H1 (cell line): ENCODE measurements around the gene FAM219A. TPM values are rescaled to one million over a fixed set of nuclear protein-coding genes. Genes with fewer than 3 reads are reported as not detected.

Experiments
- CTCF ChIA-PET: fragments of 300-600 bp; sonication (Branson Sonifier 250); formaldehyde crosslinking; loops from one replicate; lab custom pipeline; 2021; ENCODE audit not compliant: partially characterized antibody; lab: Charles Lee
- POLR2A ChIA-PET: fragments of 300-600 bp; sonication (Branson Sonifier 250); formaldehyde crosslinking; loops from one replicate; lab custom pipeline; 2021; ENCODE audit warnings: inconsistent platforms; ENCODE audit not compliant: partially characterized antibody; lab: Charles Lee
- DNase-seq, 2 experiments: peaks; one replicate each; pipeline versions ENCODE4 v3.0.0 to v3.0.0-alpha.2; 2010 to 2022; ENCODE audit warnings: low spot score in 2 of 2, low read depth in 1 of 2, mixed read lengths in 1 of 2
- FAIRE-seq: peaks from 2 replicates; lab custom pipeline; 2011; peaks lifted over from hg19 to GRCh38; lab: Jason Lieb, UNC
- H2AFZ ChIP-seq: 2 replicates; pipeline ENCODE4 v1.8.1; 2012; ENCODE audit warnings: low read length, inconsistent platforms
- H2AK5ac ChIP-seq: 2 replicates; pipeline ENCODE4 v1.6.1; 2013; ENCODE audit warnings: low read depth, low read length
- H2BK120ac ChIP-seq: replicated peaks from 2 replicates; pipeline ENCODE3; 2013; ENCODE audit warnings: low read depth, low read length, inconsistent platforms
- H2BK12ac ChIP-seq: 2 replicates; pipeline ENCODE4 v1.6.1; 2013; ENCODE audit warnings: low read depth, low read length
- H2BK15ac ChIP-seq: 2 replicates; pipeline ENCODE4 v1.6.1; 2013; ENCODE audit warnings: low read length
- H2BK20ac ChIP-seq: 2 replicates; pipeline ENCODE4 v1.6.1; 2013; ENCODE audit warnings: low read length
- H2BK5ac ChIP-seq: 2 replicates; pipeline ENCODE4 v1.6.1; 2013; ENCODE audit warnings: low read depth, low read length
- H3K14ac ChIP-seq: 2 replicates; pipeline ENCODE4 v1.6.1; 2013; ENCODE audit warnings: inconsistent platforms; ENCODE audit not compliant: insufficient read length
- H3K18ac ChIP-seq: 2 replicates; pipeline ENCODE4 v1.6.1; 2013; ENCODE audit warnings: low read length; ENCODE audit errors: extremely low read depth
- H3K23ac ChIP-seq: 2 replicates; pipeline ENCODE4 v1.6.1; 2013; ENCODE audit warnings: inconsistent platforms; ENCODE audit not compliant: insufficient read length
- H3K23me2 ChIP-seq: 2 replicates; pipeline ENCODE4 v1.6.1; 2013; ENCODE audit warnings: low read depth, low read length
- H3K27ac ChIP-seq: 2 replicates; pipeline ENCODE4 v1.6.1; 2011; ENCODE audit warnings: low read depth, low read length, inconsistent platforms
- H3K27me3 ChIP-seq, 4 experiments: replicated peaks in 1 of 4; 1 replicate in 1 of 4; 2 replicates in 3 of 4; pipeline versions ENCODE4 v1.6.1 to v1.8.1; 2011 to 2013; ENCODE audit warnings: low read length in 3 of 4, mild to moderate bottlenecking in 3 of 4, inconsistent platforms in 2 of 4, mixed read lengths in 2 of 4, moderate library complexity in 1 of 4; ENCODE audit not compliant: control insufficient read depth in 3 of 4, insufficient read depth in 3 of 4; ENCODE audit errors: extremely low read depth in 1 of 4
- H3K36me3 ChIP-seq, 4 experiments: 2 replicates each; pipeline versions ENCODE4 v1.6.1 to v1.8.1; 2011 to 2013; ENCODE audit warnings: mild to moderate bottlenecking in 4 of 4, low read length in 3 of 4, moderate library complexity in 2 of 4, control low read depth in 1 of 4, inconsistent platforms in 1 of 4; ENCODE audit not compliant: insufficient read depth in 4 of 4, control insufficient read depth in 2 of 4
- H3K4ac ChIP-seq: replicated peaks from 2 replicates; pipeline ENCODE3; 2013; ENCODE audit warnings: low read length, low read depth, mixed read lengths, inconsistent platforms; ENCODE audit not compliant: insufficient read length
- H3K4me1 ChIP-seq, 4 experiments: replicated peaks in 1 of 4; 1 replicate in 1 of 4; 2 replicates in 3 of 4; pipeline versions ENCODE4 v1.6.1 to v1.8.1; 2011 to 2013; ENCODE audit warnings: low read length in 3 of 4, inconsistent platforms in 2 of 4, mixed read lengths in 1 of 4; ENCODE audit not compliant: insufficient read depth in 4 of 4, control insufficient read depth in 3 of 4
- H3K4me2 ChIP-seq, 2 experiments: 2 replicates each; pipeline versions ENCODE4 v1.6.1 to v1.8.1; 2011 to 2013; ENCODE audit warnings: low read depth in 2 of 2, low read length in 2 of 2, control low read depth in 1 of 2, inconsistent platforms in 1 of 2, mild to moderate bottlenecking in 1 of 2; ENCODE audit not compliant: insufficient read depth in 1 of 2
- H3K4me3 ChIP-seq, 4 experiments: fragments of 200-600, 300-600 bp in 1 of 4; sonication (generic), shearing (Covaris generic), sonication (Bioruptor Twin) in 1 of 4; 2 replicates each; pipeline versions ENCODE4 v1.5.1 to v1.8.1; 2011 to 2016; ENCODE audit warnings: low read length in 4 of 4, low read depth in 3 of 4, control low read depth in 2 of 4, inconsistent platforms in 2 of 4, mild to moderate bottlenecking in 2 of 4, mixed read lengths in 1 of 4, moderate library complexity in 1 of 4; ENCODE audit not compliant: insufficient read depth in 2 of 4; ENCODE audit errors: extremely low read depth in 1 of 4
- H3K56ac ChIP-seq: replicated peaks from 2 replicates; pipeline ENCODE3; 2013; ENCODE audit warnings: low read depth, mild to moderate bottlenecking, mixed read lengths, low read length, inconsistent platforms; ENCODE audit not compliant: insufficient read length
- H3K79me1 ChIP-seq: 2 replicates; pipeline ENCODE4 v1.6.1; 2013; ENCODE audit warnings: low read depth, low read length, control low read depth
- H3K79me2 ChIP-seq, 2 experiments: 2 replicates each; pipeline versions ENCODE4 v1.6.1 to v1.8.1; 2012 to 2013; ENCODE audit warnings: low read length in 2 of 2, mild to moderate bottlenecking in 2 of 2, inconsistent platforms in 1 of 2; ENCODE audit not compliant: insufficient read depth in 2 of 2, control insufficient read depth in 1 of 2
- H3K9ac ChIP-seq, 4 experiments: replicated peaks in 1 of 4; 1 replicate in 1 of 4; 2 replicates in 3 of 4; pipeline versions ENCODE4 v1.6.1 to v1.8.1; 2011 to 2013; ENCODE audit warnings: low read depth in 3 of 4, low read length in 3 of 4, control low read depth in 2 of 4, mild to moderate bottlenecking in 2 of 4, moderate library complexity in 2 of 4, inconsistent platforms in 1 of 4; ENCODE audit errors: extremely low read depth in 1 of 4
- H3K9me3 ChIP-seq, 2 experiments: 2 replicates each; pipeline versions ENCODE4 v1.6.1 to v1.8.1; 2012 to 2013; ENCODE audit warnings: mild to moderate bottlenecking in 2 of 2, moderate library complexity in 2 of 2, control low read depth in 1 of 2, inconsistent platforms in 1 of 2, low read depth in 1 of 2, low read length in 1 of 2, mixed read lengths in 1 of 2; ENCODE audit not compliant: insufficient read depth in 2 of 2
- H4K20me1 ChIP-seq, 2 experiments: replicated peaks in 1 of 2; 2 replicates each; pipeline versions ENCODE3 to v1.8.1; 2011 to 2013; ENCODE audit warnings: inconsistent platforms in 2 of 2, low read length in 2 of 2, mild to moderate bottlenecking in 1 of 2; ENCODE audit not compliant: insufficient read depth in 2 of 2, control insufficient read depth in 1 of 2
- H4K5ac ChIP-seq: 2 replicates; pipeline ENCODE4 v1.6.1; 2013; ENCODE audit warnings: low read length, low read depth, mixed read lengths, inconsistent platforms; ENCODE audit not compliant: insufficient read length
- H4K8ac ChIP-seq: 2 replicates; pipeline ENCODE4 v1.8.0; 2013; ENCODE audit warnings: mild to moderate bottlenecking, moderate library complexity, low read length, inconsistent platforms; ENCODE audit not compliant: insufficient read depth; ENCODE audit errors: extremely low read depth
- H4K91ac ChIP-seq: replicated peaks from 2 replicates; pipeline ENCODE3; 2013; ENCODE audit warnings: low read length, mixed read lengths, inconsistent platforms; ENCODE audit not compliant: insufficient read length
- EP300 ChIP-seq, 2 experiments: IDR thresholded peaks; 1 replicate in 1 of 2; 2 replicates in 1 of 2; pipeline ENCODE4 v1.6.1; 2011 to 2012; ENCODE audit warnings: low read depth in 2 of 2, low read length in 2 of 2, mild to moderate bottlenecking in 2 of 2, borderline replicate concordance in 1 of 2, inconsistent platforms in 1 of 2, moderate library complexity in 1 of 2
- HDAC2 ChIP-seq, 2 experiments: fragments of 300-600 bp in 1 of 2; sonication (generic) in 1 of 2; IDR thresholded peaks; 2 replicates each; pipeline ENCODE4 v1.6.1; 2011 to 2012; ENCODE audit warnings: low read depth in 2 of 2, low read length in 2 of 2, mild to moderate bottlenecking in 2 of 2, moderate library complexity in 2 of 2, borderline replicate concordance in 1 of 2, inconsistent platforms in 1 of 2
- HDAC6 ChIP-seq: IDR thresholded peaks from one replicate; pipeline ENCODE4 v1.7.1; 2012; ENCODE audit warnings: low read depth, mild to moderate bottlenecking, inconsistent platforms, low read length, moderate library complexity
- NRF1 ChIP-seq: IDR thresholded peaks from 2 replicates; pipeline ENCODE4 v1.6.1; 2011; ENCODE audit warnings: mild to moderate bottlenecking, low read depth, low read length, improper control_type of control experiment
- SIX5 ChIP-seq: IDR thresholded peaks from 2 replicates; pipeline ENCODE4 v1.6.1; 2011; ENCODE audit warnings: mild to moderate bottlenecking, low read depth, low read length
- SP2 ChIP-seq: IDR thresholded peaks from 2 replicates; pipeline ENCODE4 v1.6.1; 2012; ENCODE audit warnings: mild to moderate bottlenecking, low read length, inconsistent platforms
- WGBS, 2 experiments: shearing (Covaris generic) in 1 of 2; methylation state at CpG; one replicate each; pipeline versions ENCODE4 v1.1.6 to v1.1.7; 2013 to 2015; ENCODE audit warnings: low lambda C conversion rate in 2 of 2, mixed read lengths in 2 of 2, inconsistent platforms in 1 of 2, low coverage in 1 of 2, missing lambda C conversion rate in 1 of 2; ENCODE audit not compliant: insufficient replicate concordance in 2 of 2, insufficient coverage in 1 of 2, insufficient read length in 1 of 2; ENCODE audit errors: extremely low coverage in 1 of 2, missing lambda C conversion rate in 1 of 2; 5-methylcytosine and 5-hydroxymethylcytosine counted together
- polyA plus RNA-seq, 7 experiments: library from polyadenylated mRNA; depleted of rRNA in 3 of 7; stranded (reverse) in 5 of 7; unstranded in 2 of 7; fragments of >200 nt in 5 of 7; fragments of 200-250 nt in 2 of 7; gene quantifications; 1 replicate in 5 of 7; 2 replicates in 1 of 7; 4 replicates in 1 of 7; pipeline versions ENCODE4 v1.2.1 to v1.2.3, GENCODE V29; 2011 to 2013; ENCODE audit warnings: missing spikeins in 2 of 7, mixed read lengths in 2 of 7
- total RNA-seq: library from RNA; stranded (reverse); fragmentation: NEBNext Ultra II Directional; extraction: Animal tissue kit (Norgen Biotek cat#: 25700); gene quantifications from 2 replicates; pipeline ENCODE4 v1.2.1, GENCODE V29; 2021
- TF ChIP-seq, protein P1 (sequence below): IDR thresholded peaks from 2 replicates; pipeline ENCODE4 v1.6.1; 2012; ENCODE audit warnings: inconsistent platforms

FAM219A gene
- total and polyA plus RNA-seq, 2 of the 8 experiments (the other 6 are each of a cell fraction or from before 2014, with no cell fraction given) = 7.7 to 10.4 TPM

DNA sequence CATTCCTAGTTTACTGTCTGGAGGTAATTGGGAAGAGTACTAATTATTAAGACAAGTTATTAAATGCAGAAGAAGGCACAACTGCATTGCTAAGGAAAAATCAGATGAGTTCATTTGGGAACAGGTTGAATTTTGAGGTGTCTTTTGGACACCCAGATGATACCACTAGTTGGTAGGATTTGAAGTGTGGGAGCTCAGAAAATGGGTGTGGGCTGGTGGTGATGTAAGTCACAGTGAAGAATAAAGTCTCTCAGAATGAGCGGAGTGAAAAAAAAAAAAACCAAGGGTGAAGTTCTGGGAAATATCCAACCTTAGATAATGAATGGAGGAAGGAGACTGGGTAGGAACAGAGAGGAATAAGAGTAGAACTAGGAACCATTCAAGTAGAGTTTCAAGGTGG lies 46.0 kb downstream of the FAM219A start:
- no peak for FAIRE-seq

More for the DNA sequence above, 46.0 kb downstream of the FAM219A start:
- no peak overlapping the region for H2BK5ac ChIP-seq
- H3K18ac ChIP-seq = no peak overlapping the region
- H4K5ac ChIP-seq = no peak overlapping the region
- no peak overlapping the region for H2BK120ac ChIP-seq
- H3K4me2 ChIP-seq = no peak overlapping the region
- H3K4me1 ChIP-seq = no peaks in the 10 kb centered on the region
- POLR2A ChIA-PET = no interaction called here
- no peaks in the 10 kb centered on the region; a peak in 1 of 7 replicates for H3K27me3 ChIP-seq
- no peak overlapping the region for H4K91ac ChIP-seq
- no peak overlapping the region for H4K8ac ChIP-seq
- H3K9me3 ChIP-seq = no peaks in the 10 kb centered on the region
- H3K56ac ChIP-seq = no peak overlapping the region
- H3K14ac ChIP-seq = no peak overlapping the region
- no peak for TF ChIP-seq NRF1
- no peak for TF ChIP-seq SIX5
- TF ChIP-seq, protein P1, sequence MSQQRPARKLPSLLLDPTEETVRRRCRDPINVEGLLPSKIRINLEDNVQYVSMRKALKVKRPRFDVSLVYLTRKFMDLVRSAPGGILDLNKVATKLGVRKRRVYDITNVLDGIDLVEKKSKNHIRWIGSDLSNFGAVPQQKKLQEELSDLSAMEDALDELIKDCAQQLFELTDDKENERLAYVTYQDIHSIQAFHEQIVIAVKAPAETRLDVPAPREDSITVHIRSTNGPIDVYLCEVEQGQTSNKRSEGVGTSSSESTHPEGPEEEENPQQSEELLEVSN = no peak
- TF ChIP-seq SP2 = no peak
- no peak for TF ChIP-seq EP300 (IDR thresholded peaks at IDR 0.05; ENCODE audit: borderline replicate concordance in 1 of 2, low read depth in 2 of 2, low read length in 2 of 2)
- no peak for TF ChIP-seq HDAC6
- no peak for TF ChIP-seq HDAC2 (IDR thresholded peaks at IDR 0.05; ENCODE audit: borderline replicate concordance in 1 of 2, low read depth in 2 of 2, low read length in 2 of 2)
- no peak overlapping the region for H3K4ac ChIP-seq
- DNase-seq = no peak
- H3K4me3 ChIP-seq = no peak overlapping the region
- H3K36me3 ChIP-seq = no peaks in the 10 kb centered on the region
- H3K23ac ChIP-seq = no peak overlapping the region
- H2BK12ac ChIP-seq = no peak overlapping the region
- no peaks in the 10 kb centered on the region for H3K79me1 ChIP-seq
- H4K20me1 ChIP-seq = peaks cover 5% of the 10 kb centered on the region in 2 experiments
- no peak overlapping the region for H2BK20ac ChIP-seq
- H3K27ac ChIP-seq = no peak overlapping the region
- CTCF ChIA-PET = interaction anchor here (1.0 to 5.0 kb wide), 7 partner anchors 9 to 191 kb away, joined by 3 to 35 read pairs (median 4); no protein-coding TSS in a partner anchor
- H3K9ac ChIP-seq = no peak overlapping the region
- no peaks in the 10 kb centered on the region for H3K23me2 ChIP-seq
- H2AK5ac ChIP-seq = no peak overlapping the region
- H2AFZ ChIP-seq = no peak overlapping the region
- H3K79me2 ChIP-seq = no peaks in the 10 kb centered on the region
- WGBS, 2 experiments = 0% methylated on average over 1 of the region's 1 CpG; no CpG with 5 or more reads in 1 of the 2 experiments
- H2BK15ac ChIP-seq = no peak overlapping the region
